Measurements from ENCODE around the gene ZNF19.

GRCh38 chr16:71440669-71441347, 48.3 kb downstream of the ZNF19 start:
- TF ChIP-seq CTCF (IDR thresholded peaks at IDR 0.05; ENCODE audit: low read depth, low read length, missing input control), result no peak
- TF ChIP-seq REST (IDR thresholded peaks at IDR 0.05), result no peak
- TF ChIP-seq, protein P1, sequence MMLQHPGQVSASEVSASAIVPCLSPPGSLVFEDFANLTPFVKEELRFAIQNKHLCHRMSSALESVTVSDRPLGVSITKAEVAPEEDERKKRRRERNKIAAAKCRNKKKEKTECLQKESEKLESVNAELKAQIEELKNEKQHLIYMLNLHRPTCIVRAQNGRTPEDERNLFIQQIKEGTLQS (IDR thresholded peaks at IDR 0.05), result no peak
- no peak for TF ChIP-seq YY1 (IDR thresholded peaks at IDR 0.05)

All from liver (tissue), 3 donors.